ENCODE results near the gene HBQ1.

- no peak for TF ChIP-seq MAX (IDR thresholded peaks at IDR 0.05; ENCODE audit: low read depth, low read length)
- no peak for TF ChIP-seq CTCF (IDR thresholded peaks at IDR 0.05; ENCODE audit: low read depth, low read length)
- TF ChIP-seq POLR2A (IDR thresholded peaks at IDR 0.05; ENCODE audit: extremely low read depth, insufficient read length), result no peak
- no peak for TF ChIP-seq MYC (IDR thresholded peaks at IDR 0.05; ENCODE audit: low read depth, low read length)
These were observed 11.2 kb upstream of the HBQ1 start for GRCh38 chr16:169014-169413.

Data from NB4 (cell line).